Measurements from ENCODE around the gene PNMA8C. TPM values are rescaled to one million over a fixed set of nuclear protein-coding genes. Genes with fewer than 3 reads are reported as not detected.

Gene PNMA8C
- total and polyA plus RNA-seq, 2 experiments from 2014 or later, result 0.44 to 2.3 TPM

DNA sequence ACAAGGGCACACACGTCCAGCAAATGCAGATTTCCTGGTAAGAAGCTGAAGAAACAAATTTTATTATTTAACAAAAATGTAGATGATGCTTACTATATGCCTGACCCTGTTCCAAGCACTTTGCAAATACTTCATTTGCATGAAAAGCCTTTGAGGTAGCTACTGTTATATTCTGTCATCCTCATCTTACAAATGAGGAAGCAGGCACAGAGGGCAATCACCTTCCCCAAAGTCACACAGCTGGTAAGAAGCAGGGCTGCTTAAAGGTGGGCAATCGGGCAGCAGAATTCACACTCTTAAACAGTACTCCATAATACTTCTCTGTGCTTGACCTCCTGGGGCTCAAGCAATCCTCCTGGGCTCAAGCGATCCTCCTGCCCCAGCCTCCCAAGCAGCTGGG is 18.3 kb upstream of the PNMA8C start:
- H3K4me2 ChIP-seq, result no peak overlapping the region
- TF ChIP-seq, protein P1, sequence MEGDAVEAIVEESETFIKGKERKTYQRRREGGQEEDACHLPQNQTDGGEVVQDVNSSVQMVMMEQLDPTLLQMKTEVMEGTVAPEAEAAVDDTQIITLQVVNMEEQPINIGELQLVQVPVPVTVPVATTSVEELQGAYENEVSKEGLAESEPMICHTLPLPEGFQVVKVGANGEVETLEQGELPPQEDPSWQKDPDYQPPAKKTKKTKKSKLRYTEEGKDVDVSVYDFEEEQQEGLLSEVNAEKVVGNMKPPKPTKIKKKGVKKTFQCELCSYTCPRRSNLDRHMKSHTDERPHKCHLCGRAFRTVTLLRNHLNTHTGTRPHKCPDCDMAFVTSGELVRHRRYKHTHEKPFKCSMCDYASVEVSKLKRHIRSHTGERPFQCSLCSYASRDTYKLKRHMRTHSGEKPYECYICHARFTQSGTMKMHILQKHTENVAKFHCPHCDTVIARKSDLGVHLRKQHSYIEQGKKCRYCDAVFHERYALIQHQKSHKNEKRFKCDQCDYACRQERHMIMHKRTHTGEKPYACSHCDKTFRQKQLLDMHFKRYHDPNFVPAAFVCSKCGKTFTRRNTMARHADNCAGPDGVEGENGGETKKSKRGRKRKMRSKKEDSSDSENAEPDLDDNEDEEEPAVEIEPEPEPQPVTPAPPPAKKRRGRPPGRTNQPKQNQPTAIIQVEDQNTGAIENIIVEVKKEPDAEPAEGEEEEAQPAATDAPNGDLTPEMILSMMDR (conservative IDR thresholded peaks at IDR 0.05; ENCODE audit: low read depth in 2 of 2), result no peak
- TF ChIP-seq CREB1 (CRISPR knock-in tag; IDR thresholded peaks at IDR 0.05; ENCODE audit: low read depth) (no peak), POLR2AphosphoS5 (IDR thresholded peaks at IDR 0.05; ENCODE audit: low read depth) (no peak), STAT1 (IDR thresholded peaks at IDR 0.05; ENCODE audit: unreplicated experiment) (no peak), JUNB (IDR thresholded peaks at IDR 0.05; ENCODE audit: unreplicated experiment) (no peak), ZNF331 (CRISPR knock-in tag; IDR thresholded peaks at IDR 0.05; ENCODE audit: low read depth) (no peak), NANOG (IDR thresholded peaks at IDR 0.05; ENCODE audit: borderline replicate concordance) (no peak), ZNF114 (CRISPR knock-in tag; IDR thresholded peaks at IDR 0.05) (no peak), EZH2phosphoT487 (IDR thresholded peaks at IDR 0.05; ENCODE audit: unreplicated experiment) (no peak), EZH2 (IDR thresholded peaks at IDR 0.05; ENCODE audit: low read depth, unreplicated experiment) (no peak)
- TF ChIP-seq, protein P2, sequence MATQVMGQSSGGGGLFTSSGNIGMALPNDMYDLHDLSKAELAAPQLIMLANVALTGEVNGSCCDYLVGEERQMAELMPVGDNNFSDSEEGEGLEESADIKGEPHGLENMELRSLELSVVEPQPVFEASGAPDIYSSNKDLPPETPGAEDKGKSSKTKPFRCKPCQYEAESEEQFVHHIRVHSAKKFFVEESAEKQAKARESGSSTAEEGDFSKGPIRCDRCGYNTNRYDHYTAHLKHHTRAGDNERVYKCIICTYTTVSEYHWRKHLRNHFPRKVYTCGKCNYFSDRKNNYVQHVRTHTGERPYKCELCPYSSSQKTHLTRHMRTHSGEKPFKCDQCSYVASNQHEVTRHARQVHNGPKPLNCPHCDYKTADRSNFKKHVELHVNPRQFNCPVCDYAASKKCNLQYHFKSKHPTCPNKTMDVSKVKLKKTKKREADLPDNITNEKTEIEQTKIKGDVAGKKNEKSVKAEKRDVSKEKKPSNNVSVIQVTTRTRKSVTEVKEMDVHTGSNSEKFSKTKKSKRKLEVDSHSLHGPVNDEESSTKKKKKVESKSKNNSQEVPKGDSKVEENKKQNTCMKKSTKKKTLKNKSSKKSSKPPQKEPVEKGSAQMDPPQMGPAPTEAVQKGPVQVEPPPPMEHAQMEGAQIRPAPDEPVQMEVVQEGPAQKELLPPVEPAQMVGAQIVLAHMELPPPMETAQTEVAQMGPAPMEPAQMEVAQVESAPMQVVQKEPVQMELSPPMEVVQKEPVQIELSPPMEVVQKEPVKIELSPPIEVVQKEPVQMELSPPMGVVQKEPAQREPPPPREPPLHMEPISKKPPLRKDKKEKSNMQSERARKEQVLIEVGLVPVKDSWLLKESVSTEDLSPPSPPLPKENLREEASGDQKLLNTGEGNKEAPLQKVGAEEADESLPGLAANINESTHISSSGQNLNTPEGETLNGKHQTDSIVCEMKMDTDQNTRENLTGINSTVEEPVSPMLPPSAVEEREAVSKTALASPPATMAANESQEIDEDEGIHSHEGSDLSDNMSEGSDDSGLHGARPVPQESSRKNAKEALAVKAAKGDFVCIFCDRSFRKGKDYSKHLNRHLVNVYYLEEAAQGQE (IDR thresholded peaks at IDR 0.05; ENCODE audit: unreplicated experiment), result no peak
- TF ChIP-seq, protein P3, sequence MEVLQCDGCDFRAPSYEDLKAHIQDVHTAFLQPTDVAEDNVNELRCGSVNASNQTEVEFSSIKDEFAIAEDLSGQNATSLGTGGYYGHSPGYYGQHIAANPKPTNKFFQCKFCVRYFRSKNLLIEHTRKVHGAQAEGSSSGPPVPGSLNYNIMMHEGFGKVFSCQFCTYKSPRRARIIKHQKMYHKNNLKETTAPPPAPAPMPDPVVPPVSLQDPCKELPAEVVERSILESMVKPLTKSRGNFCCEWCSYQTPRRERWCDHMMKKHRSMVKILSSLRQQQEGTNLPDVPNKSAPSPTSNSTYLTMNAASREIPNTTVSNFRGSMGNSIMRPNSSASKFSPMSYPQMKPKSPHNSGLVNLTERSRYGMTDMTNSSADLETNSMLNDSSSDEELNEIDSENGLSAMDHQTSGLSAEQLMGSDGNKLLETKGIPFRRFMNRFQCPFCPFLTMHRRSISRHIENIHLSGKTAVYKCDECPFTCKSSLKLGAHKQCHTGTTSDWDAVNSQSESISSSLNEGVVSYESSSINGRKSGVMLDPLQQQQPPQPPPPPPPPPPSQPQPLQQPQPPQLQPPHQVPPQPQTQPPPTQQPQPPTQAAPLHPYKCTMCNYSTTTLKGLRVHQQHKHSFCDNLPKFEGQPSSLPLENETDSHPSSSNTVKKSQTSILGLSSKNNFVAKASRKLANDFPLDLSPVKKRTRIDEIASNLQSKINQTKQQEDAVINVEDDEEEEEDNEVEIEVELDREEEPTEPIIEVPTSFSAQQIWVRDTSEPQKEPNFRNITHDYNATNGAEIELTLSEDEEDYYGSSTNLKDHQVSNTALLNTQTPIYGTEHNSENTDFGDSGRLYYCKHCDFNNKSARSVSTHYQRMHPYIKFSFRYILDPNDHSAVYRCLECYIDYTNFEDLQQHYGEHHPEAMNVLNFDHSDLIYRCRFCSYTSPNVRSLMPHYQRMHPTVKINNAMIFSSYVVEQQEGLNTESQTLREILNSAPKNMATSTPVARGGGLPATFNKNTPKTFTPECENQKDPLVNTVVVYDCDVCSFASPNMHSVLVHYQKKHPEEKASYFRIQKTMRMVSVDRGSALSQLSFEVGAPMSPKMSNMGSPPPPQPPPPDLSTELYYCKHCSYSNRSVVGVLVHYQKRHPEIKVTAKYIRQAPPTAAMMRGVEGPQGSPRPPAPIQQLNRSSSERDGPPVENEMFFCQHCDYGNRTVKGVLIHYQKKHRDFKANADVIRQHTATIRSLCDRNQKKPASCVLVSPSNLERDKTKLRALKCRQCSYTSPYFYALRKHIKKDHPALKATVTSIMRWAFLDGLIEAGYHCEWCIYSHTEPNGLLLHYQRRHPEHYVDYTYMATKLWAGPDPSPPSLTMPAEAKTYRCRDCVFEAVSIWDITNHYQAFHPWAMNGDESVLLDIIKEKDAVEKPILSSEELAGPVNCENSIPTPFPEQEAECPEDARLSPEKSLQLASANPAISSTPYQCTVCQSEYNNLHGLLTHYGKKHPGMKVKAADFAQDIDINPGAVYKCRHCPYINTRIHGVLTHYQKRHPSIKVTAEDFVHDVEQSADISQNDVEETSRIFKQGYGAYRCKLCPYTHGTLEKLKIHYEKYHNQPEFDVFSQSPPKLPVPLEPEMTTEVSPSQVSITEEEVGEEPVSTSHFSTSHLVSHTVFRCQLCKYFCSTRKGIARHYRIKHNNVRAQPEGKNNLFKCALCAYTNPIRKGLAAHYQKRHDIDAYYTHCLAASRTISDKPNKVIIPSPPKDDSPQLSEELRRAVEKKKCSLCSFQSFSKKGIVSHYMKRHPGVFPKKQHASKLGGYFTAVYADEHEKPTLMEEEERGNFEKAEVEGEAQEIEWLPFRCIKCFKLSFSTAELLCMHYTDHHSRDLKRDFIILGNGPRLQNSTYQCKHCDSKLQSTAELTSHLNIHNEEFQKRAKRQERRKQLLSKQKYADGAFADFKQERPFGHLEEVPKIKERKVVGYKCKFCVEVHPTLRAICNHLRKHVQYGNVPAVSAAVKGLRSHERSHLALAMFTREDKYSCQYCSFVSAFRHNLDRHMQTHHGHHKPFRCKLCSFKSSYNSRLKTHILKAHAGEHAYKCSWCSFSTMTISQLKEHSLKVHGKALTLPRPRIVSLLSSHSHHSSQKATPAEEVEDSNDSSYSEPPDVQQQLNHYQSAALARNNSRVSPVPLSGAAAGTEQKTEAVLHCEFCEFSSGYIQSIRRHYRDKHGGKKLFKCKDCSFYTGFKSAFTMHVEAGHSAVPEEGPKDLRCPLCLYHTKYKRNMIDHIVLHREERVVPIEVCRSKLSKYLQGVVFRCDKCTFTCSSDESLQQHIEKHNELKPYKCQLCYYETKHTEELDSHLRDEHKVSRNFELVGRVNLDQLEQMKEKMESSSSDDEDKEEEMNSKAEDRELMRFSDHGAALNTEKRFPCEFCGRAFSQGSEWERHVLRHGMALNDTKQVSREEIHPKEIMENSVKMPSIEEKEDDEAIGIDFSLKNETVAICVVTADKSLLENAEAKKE (CRISPR knock-in tag; IDR thresholded peaks at IDR 0.05), result no peak
- TF ChIP-seq, protein P4, sequence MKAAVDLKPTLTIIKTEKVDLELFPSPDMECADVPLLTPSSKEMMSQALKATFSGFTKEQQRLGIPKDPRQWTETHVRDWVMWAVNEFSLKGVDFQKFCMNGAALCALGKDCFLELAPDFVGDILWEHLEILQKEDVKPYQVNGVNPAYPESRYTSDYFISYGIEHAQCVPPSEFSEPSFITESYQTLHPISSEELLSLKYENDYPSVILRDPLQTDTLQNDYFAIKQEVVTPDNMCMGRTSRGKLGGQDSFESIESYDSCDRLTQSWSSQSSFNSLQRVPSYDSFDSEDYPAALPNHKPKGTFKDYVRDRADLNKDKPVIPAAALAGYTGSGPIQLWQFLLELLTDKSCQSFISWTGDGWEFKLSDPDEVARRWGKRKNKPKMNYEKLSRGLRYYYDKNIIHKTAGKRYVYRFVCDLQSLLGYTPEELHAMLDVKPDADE (IDR thresholded peaks at IDR 0.05), result no peak
- no peak for ATAC-seq

More for the DNA sequence above, 18.3 kb upstream of the PNMA8C start:
- H3K9me2 ChIP-seq (ENCODE audit: insufficient read depth), result no peaks in the 10 kb centered on the region
- no peaks in the 10 kb centered on the region for H3K27me3 ChIP-seq (ENCODE audit: insufficient read depth)
- no peaks in the 10 kb centered on the region; the same call in 1 of the 2 replicates for H4K20me1 ChIP-seq (replicated peaks; ENCODE audit: insufficient read depth)
- no peak for DNase-seq (ENCODE audit: low spot score)
- no peak overlapping the region for H2AFZ ChIP-seq
- H3F3A ChIP-seq (replicated peaks; ENCODE audit: low read depth), result no peaks in the 10 kb centered on the region
- H3K9me3 Mint-ChIP-seq, result peaks cover 7% of the 10 kb centered on the region; the same call in 2 of the 3 replicates
- no peak overlapping the region for H3K4me3 ChIP-seq
- H3K4me3 Mint-ChIP-seq, result no peak overlapping the region
- no peaks in the 10 kb centered on the region for H3K79me2 ChIP-seq (replicated peaks; ENCODE audit: insufficient read depth)
- no peaks in the 10 kb centered on the region for H3K27me3 Mint-ChIP-seq (ENCODE audit: insufficient read depth, low read depth, poor library complexity)
- no peak overlapping the region for H3K27ac Mint-ChIP-seq
- no peak overlapping the region for H3K27ac ChIP-seq (ENCODE audit: low read depth)
- H3K36me3 ChIP-seq (ENCODE audit: insufficient read depth), result no peaks in the 10 kb centered on the region
- H3K4me1 ChIP-seq (ENCODE audit: insufficient read depth), result no peaks in the 10 kb centered on the region
- H3K4me1 Mint-ChIP-seq, result no peaks in the 10 kb centered on the region
- H3K36me3 Mint-ChIP-seq (ENCODE audit: low read depth), result no peaks in the 10 kb centered on the region
